ENCODE results near the gene NTM. TPM values are rescaled to one million over a fixed set of nuclear protein-coding genes. Genes with fewer than 3 reads are reported as not detected.

The NTM gene
- total RNA-seq, 1 experiment from 2014 or later, result 0.73 TPM

GRCh38 chr11:132087148-132087547 lies 716.7 kb downstream of the NTM start:
- Mint-ChIP-seq H3K27me3 (ENCODE audit: insufficient read depth, unreplicated experiment) (no peaks in the 10 kb centered on the region), H3K4me3 (ENCODE audit: unreplicated experiment) (no peak overlapping the region), H3K4me1 (ENCODE audit: low read depth, unreplicated experiment) (no peaks in the 10 kb centered on the region), H3K36me3 (ENCODE audit: insufficient read depth, unreplicated experiment) (no peaks in the 10 kb centered on the region), H3K27ac (ENCODE audit: unreplicated experiment) (no peak overlapping the region), H3K9me3 (ENCODE audit: unreplicated experiment) (peaks cover 23% of the 10 kb centered on the region)
- H3K36me3 ChIP-seq (ENCODE audit: control insufficient read depth, insufficient read depth, low read length), result no peaks in the 10 kb centered on the region
- no peaks in the 10 kb centered on the region for H3K27me3 ChIP-seq (replicated peaks; ENCODE audit: control insufficient read depth, insufficient read depth, low read length)
- no peak for DNase-seq
- POLR2A ChIA-PET, result no interaction called here
- H3K4me1 ChIP-seq, result no peaks in the 10 kb centered on the region
- CTCF ChIA-PET, result no interaction called here
- TF ChIP-seq CTCF (IDR thresholded peaks at IDR 0.05; ENCODE audit: insufficient read depth in 1 of 2, low read depth in 1 of 2, low read length in 1 of 2, severe bottlenecking in 1 of 2, unreplicated experiment in 1 of 2), result no peak
- peaks cover 39% of the 10 kb centered on the region for H3K9me3 ChIP-seq
- no peak overlapping the region for H3K4me3 ChIP-seq (ENCODE audit: low read depth, low read length)
- BruUV-seq (replicated peaks), result no TSS peak
- intact Hi-C loops (cut with micrococcal nuclease; ENCODE audit: unreplicated experiment), result no loop called here

GRCh38 chr11:132088551-132088950 lies 718.1 kb downstream of the NTM start:
- no peak for TF ChIP-seq CTCF (IDR thresholded peaks at IDR 0.05; ENCODE audit: insufficient read depth in 1 of 2, low read depth in 1 of 2, low read length in 1 of 2, severe bottlenecking in 1 of 2, unreplicated experiment in 1 of 2)
- Histone ChIP-seq H3K36me3 (ENCODE audit: control insufficient read depth, insufficient read depth, low read length) (no peaks in the 10 kb centered on the region), H3K9me3 (peaks cover 32% of the 10 kb centered on the region), H3K4me1 (no peaks in the 10 kb centered on the region), H3K27me3 (replicated peaks; ENCODE audit: control insufficient read depth, insufficient read depth, low read length) (no peaks in the 10 kb centered on the region), H3K4me3 (ENCODE audit: low read depth, low read length) (no peak overlapping the region)
- H3K27ac Mint-ChIP-seq (ENCODE audit: unreplicated experiment), result no peak overlapping the region
- no TSS peak for BruUV-seq (replicated peaks)
- no peak for DNase-seq
- H3K9me3 Mint-ChIP-seq (ENCODE audit: unreplicated experiment), result peaks cover 14% of the 10 kb centered on the region
- no peak overlapping the region for H3K4me3 Mint-ChIP-seq (ENCODE audit: unreplicated experiment)
- no peaks in the 10 kb centered on the region for H3K36me3 Mint-ChIP-seq (ENCODE audit: insufficient read depth, unreplicated experiment)
- H3K4me1 Mint-ChIP-seq (ENCODE audit: low read depth, unreplicated experiment), result no peaks in the 10 kb centered on the region
- ChIA-PET POLR2A (no interaction called here), CTCF (no interaction called here)
- no peaks in the 10 kb centered on the region for H3K27me3 Mint-ChIP-seq (ENCODE audit: insufficient read depth, unreplicated experiment)
- intact Hi-C loops (cut with micrococcal nuclease; ENCODE audit: unreplicated experiment), result no loop called here

GRCh38 chr11:132093536-132094259 lies 723.3 kb downstream of the NTM start:
- no peaks in the 10 kb centered on the region for H3K36me3 ChIP-seq (ENCODE audit: control insufficient read depth, insufficient read depth, low read length)
- POLR2A ChIA-PET, result no interaction called here
- Mint-ChIP-seq H3K4me1 (ENCODE audit: low read depth, unreplicated experiment) (no peaks in the 10 kb centered on the region), H3K27me3 (ENCODE audit: insufficient read depth, unreplicated experiment) (no peaks in the 10 kb centered on the region), H3K27ac (ENCODE audit: unreplicated experiment) (no peak overlapping the region), H3K9me3 (ENCODE audit: unreplicated experiment) (peaks cover 14% of the 10 kb centered on the region), H3K4me3 (ENCODE audit: unreplicated experiment) (no peak overlapping the region), H3K36me3 (ENCODE audit: insufficient read depth, unreplicated experiment) (no peaks in the 10 kb centered on the region)
- H3K27me3 ChIP-seq (replicated peaks; ENCODE audit: control insufficient read depth, insufficient read depth, low read length), result no peaks in the 10 kb centered on the region
- H3K4me3 ChIP-seq (ENCODE audit: low read depth, low read length), result no peak overlapping the region
- DNase-seq, result no peak
- BruUV-seq (replicated peaks), result no TSS peak
- intact Hi-C loops (cut with micrococcal nuclease; ENCODE audit: unreplicated experiment), result no loop called here
- H3K9me3 ChIP-seq, result no peaks in the 10 kb centered on the region; the same call in 1 of the 2 replicates
- no peaks in the 10 kb centered on the region for H3K4me1 ChIP-seq
- no peak for TF ChIP-seq CTCF (IDR thresholded peaks at IDR 0.05; ENCODE audit: insufficient read depth in 1 of 2, low read depth in 1 of 2, low read length in 1 of 2, severe bottlenecking in 1 of 2, unreplicated experiment in 1 of 2)
- CTCF ChIA-PET, result no interaction called here

Measured in Caco-2 (cell line).